ENCODE measurements around the gene MYCN. TPM values are rescaled to one million over a fixed set of nuclear protein-coding genes. Genes with fewer than 3 reads are reported as not detected.

MYCN gene
- total RNA-seq, 1 experiment from 2014 or later, result 54.4 TPM

DNA sequence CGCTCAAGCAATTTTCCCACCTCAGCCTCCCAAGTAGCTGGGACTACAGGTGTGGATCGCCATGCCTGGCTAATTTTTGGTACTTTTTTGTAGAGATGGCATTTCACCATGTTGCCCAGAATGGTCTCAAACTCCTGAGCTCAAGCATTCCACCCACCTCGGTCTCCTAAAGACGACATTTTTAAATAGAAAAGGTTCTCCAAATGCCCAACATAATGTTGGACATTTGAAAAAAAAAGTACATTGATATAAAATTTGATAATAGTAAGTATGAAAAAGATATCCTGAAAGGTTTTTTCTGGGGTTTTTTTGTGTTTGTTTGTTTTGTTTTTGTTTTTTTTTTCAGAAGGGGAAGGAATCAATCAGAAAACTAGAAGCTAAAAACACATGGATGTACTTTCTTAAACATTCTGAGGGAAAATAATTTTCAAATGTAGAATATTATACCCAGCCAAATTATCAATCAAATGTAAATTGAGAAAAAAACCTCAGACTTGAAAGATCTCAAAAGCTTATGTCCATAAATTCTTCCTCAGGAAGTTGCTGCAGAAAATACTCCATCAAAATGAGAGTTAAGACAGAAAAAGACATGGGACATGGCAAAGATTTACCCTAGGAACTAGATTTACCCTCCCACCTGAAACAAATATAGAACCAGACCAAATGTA, 42.8 kb upstream of the MYCN start:
- TF ChIP-seq, protein P1, sequence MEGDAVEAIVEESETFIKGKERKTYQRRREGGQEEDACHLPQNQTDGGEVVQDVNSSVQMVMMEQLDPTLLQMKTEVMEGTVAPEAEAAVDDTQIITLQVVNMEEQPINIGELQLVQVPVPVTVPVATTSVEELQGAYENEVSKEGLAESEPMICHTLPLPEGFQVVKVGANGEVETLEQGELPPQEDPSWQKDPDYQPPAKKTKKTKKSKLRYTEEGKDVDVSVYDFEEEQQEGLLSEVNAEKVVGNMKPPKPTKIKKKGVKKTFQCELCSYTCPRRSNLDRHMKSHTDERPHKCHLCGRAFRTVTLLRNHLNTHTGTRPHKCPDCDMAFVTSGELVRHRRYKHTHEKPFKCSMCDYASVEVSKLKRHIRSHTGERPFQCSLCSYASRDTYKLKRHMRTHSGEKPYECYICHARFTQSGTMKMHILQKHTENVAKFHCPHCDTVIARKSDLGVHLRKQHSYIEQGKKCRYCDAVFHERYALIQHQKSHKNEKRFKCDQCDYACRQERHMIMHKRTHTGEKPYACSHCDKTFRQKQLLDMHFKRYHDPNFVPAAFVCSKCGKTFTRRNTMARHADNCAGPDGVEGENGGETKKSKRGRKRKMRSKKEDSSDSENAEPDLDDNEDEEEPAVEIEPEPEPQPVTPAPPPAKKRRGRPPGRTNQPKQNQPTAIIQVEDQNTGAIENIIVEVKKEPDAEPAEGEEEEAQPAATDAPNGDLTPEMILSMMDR (IDR thresholded peaks at IDR 0.05; ENCODE audit: insufficient read depth in 1 of 2, low read depth in 1 of 2, low read length in 1 of 2, severe bottlenecking in 1 of 2, unreplicated experiment in 1 of 2), result no peak
- Histone ChIP-seq H3K4me1 (peaks cover 12% of the 10 kb centered on the region), H3K36me3 (ENCODE audit: control insufficient read depth, insufficient read depth, low read length) (no peaks in the 10 kb centered on the region), H3K4me3 (ENCODE audit: low read depth, low read length) (no peak overlapping the region), H3K27me3 (replicated peaks; ENCODE audit: control insufficient read depth, insufficient read depth, low read length) (no peaks in the 10 kb centered on the region), H3K9me3 (peaks cover 13% of the 10 kb centered on the region; the same call in 1 of the 2 replicates)
- CTCF ChIA-PET, result interaction anchor here (0.6 kb wide), 1 partner anchor 13 kb away, joined by 6 read pairs; no protein-coding TSS in a partner anchor
- POLR2A ChIA-PET, result no interaction called here
- Mint-ChIP-seq H3K36me3 (ENCODE audit: insufficient read depth, unreplicated experiment) (no peaks in the 10 kb centered on the region), H3K4me1 (ENCODE audit: low read depth, unreplicated experiment) (peaks cover 16% of the 10 kb centered on the region), H3K27ac (ENCODE audit: unreplicated experiment) (no peak overlapping the region), H3K9me3 (ENCODE audit: unreplicated experiment) (peaks cover 46% of the 10 kb centered on the region), H3K27me3 (ENCODE audit: insufficient read depth, unreplicated experiment) (no peaks in the 10 kb centered on the region), H3K4me3 (ENCODE audit: unreplicated experiment) (no peak overlapping the region)
- DNase-seq, result no peak
- no TSS peak for BruUV-seq (replicated peaks)
- intact Hi-C loops (cut with micrococcal nuclease; ENCODE audit: unreplicated experiment), result no loop called here

DNA sequence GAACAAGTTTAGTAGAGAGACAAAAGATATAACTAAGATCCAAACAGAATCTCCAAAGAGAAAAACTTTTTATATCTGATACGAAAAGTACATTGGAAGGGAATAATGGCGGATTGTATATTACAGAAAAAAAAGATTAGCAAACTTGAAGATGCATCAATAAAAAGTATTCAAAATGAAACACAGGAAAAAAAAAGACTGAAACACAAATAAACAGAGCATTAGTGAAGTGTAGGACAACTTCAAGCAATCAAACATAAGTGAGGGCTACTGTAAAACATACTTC, 41.1 kb upstream of the MYCN start:
- Histone ChIP-seq H3K27me3 (replicated peaks; ENCODE audit: control insufficient read depth, insufficient read depth, low read length) (no peaks in the 10 kb centered on the region), H3K4me1 (peaks cover 6% of the 10 kb centered on the region), H3K9me3 (peaks cover 13% of the 10 kb centered on the region; the same call in 1 of the 2 replicates), H3K4me3 (ENCODE audit: low read depth, low read length) (no peak overlapping the region), H3K36me3 (ENCODE audit: control insufficient read depth, insufficient read depth, low read length) (no peaks in the 10 kb centered on the region)
- H3K27ac Mint-ChIP-seq (ENCODE audit: unreplicated experiment), result no peak overlapping the region
- CTCF ChIA-PET, result no interaction called here
- H3K9me3 Mint-ChIP-seq (ENCODE audit: unreplicated experiment), result peaks cover 46% of the 10 kb centered on the region
- intact Hi-C loops (cut with micrococcal nuclease; ENCODE audit: unreplicated experiment), result no loop called here
- BruUV-seq (replicated peaks), result no TSS peak
- TF ChIP-seq, protein P1 (IDR thresholded peaks at IDR 0.05; ENCODE audit: insufficient read depth in 1 of 2, low read depth in 1 of 2, low read length in 1 of 2, severe bottlenecking in 1 of 2, unreplicated experiment in 1 of 2), result no peak
- H3K4me1 Mint-ChIP-seq (ENCODE audit: low read depth, unreplicated experiment), result peaks cover 4% of the 10 kb centered on the region
- no peaks in the 10 kb centered on the region for H3K27me3 Mint-ChIP-seq (ENCODE audit: insufficient read depth, unreplicated experiment)
- POLR2A ChIA-PET, result no interaction called here
- H3K4me3 Mint-ChIP-seq (ENCODE audit: unreplicated experiment), result no peak overlapping the region
- H3K36me3 Mint-ChIP-seq (ENCODE audit: insufficient read depth, unreplicated experiment), result no peaks in the 10 kb centered on the region
- no peak for DNase-seq

DNA sequence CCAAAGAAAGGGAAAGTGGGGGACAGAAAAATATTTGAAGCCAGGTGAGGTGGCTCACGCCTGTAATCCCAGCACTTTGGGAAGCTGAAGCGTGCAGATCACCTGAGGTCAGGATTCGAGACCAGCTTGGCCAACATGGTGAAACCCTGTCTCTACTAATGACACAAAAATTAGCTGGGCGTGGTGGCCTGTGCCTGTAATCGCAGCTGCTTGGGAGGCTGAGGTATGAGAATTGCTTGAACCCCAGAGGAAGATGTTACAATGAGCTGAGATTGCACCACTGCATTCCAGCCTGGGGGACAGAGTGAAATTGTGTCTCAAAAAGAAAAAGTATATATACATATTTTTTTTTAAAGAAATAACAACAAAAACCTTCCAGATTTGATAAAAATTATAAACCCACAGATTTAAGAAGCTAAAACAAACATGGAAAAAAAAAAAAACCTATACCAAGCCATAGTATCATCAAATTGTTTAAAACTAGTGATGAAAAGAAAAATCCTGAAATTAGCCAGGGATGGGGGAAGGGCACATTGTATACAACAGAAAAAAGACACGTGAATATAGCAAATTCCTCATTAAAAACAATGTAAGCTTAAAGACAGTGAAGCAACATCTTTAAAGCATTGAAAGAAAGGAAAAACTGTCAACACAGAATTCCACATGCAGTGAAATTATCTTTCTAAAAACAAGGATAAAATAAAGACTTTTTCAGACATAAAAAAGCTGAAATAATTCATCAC, 40.4 kb upstream of the MYCN start:
- CTCF ChIA-PET, result no interaction called here
- DNase-seq, result no peak

More for the DNA sequence above, 40.4 kb upstream of the MYCN start:
- Mint-ChIP-seq H3K27me3 (ENCODE audit: insufficient read depth, unreplicated experiment) (no peaks in the 10 kb centered on the region), H3K36me3 (ENCODE audit: insufficient read depth, unreplicated experiment) (no peaks in the 10 kb centered on the region), H3K4me3 (ENCODE audit: unreplicated experiment) (no peak overlapping the region), H3K4me1 (ENCODE audit: low read depth, unreplicated experiment) (no peaks in the 10 kb centered on the region), H3K9me3 (ENCODE audit: unreplicated experiment) (peaks cover 46% of the 10 kb centered on the region), H3K27ac (ENCODE audit: unreplicated experiment) (no peak overlapping the region)
- no peaks in the 10 kb centered on the region for H3K36me3 ChIP-seq (ENCODE audit: control insufficient read depth, insufficient read depth, low read length)
- TF ChIP-seq, protein P1 (IDR thresholded peaks at IDR 0.05; ENCODE audit: insufficient read depth in 1 of 2, low read depth in 1 of 2, low read length in 1 of 2, severe bottlenecking in 1 of 2, unreplicated experiment in 1 of 2), result no peak
- BruUV-seq (replicated peaks), result no TSS peak
- H3K9me3 ChIP-seq, result peaks cover 13% of the 10 kb centered on the region; the same call in 1 of the 2 replicates
- no peaks in the 10 kb centered on the region; the same call in 1 of the 2 replicates for H3K4me1 ChIP-seq
- POLR2A ChIA-PET, result no interaction called here
- no peaks in the 10 kb centered on the region for H3K27me3 ChIP-seq (replicated peaks; ENCODE audit: control insufficient read depth, insufficient read depth, low read length)
- no peak overlapping the region for H3K4me3 ChIP-seq (ENCODE audit: low read depth, low read length)
- intact Hi-C loops (cut with micrococcal nuclease; ENCODE audit: unreplicated experiment), result no loop called here

Measured in Caco-2 (cell line).